ENCODE results near the gene EIF4G3. TPM values are rescaled to one million over a fixed set of nuclear protein-coding genes. Genes with fewer than 3 reads are reported as not detected.

The EIF4G3 gene
- total RNA-seq, 2 donors from 2014 or later = 33.4 to 38.5 TPM

DNA sequence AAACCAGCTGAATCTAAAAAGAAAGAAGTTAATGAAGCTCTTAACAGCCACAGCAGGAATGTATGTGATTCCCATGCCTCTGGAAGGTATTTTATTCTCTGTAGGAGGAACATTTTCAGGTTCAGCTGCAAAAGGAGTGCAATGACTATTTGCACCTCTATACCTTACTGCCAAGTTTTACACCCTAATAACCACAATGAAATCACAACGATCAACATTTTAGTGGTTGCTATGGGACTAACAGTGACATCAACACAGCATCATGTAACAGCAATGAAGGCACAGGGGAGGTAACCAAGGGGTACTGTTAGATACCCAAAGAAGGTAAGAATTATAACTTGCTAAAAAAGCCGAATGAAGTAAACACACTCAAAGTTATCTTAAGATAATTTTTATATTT is 273.3 kb downstream of the EIF4G3 start:
- DNase-seq (ENCODE audit: low spot score) = no peak
- Histone ChIP-seq H3K9me3 (no peaks in the 10 kb centered on the region), H3K36me3 (peaks cover 7% of the 10 kb centered on the region), H3K4me3 (no peak overlapping the region), H3K27ac (no peak overlapping the region), H3K4me1 (no peaks in the 10 kb centered on the region), H3K27me3 (no peaks in the 10 kb centered on the region)
- TF ChIP-seq, protein P1, sequence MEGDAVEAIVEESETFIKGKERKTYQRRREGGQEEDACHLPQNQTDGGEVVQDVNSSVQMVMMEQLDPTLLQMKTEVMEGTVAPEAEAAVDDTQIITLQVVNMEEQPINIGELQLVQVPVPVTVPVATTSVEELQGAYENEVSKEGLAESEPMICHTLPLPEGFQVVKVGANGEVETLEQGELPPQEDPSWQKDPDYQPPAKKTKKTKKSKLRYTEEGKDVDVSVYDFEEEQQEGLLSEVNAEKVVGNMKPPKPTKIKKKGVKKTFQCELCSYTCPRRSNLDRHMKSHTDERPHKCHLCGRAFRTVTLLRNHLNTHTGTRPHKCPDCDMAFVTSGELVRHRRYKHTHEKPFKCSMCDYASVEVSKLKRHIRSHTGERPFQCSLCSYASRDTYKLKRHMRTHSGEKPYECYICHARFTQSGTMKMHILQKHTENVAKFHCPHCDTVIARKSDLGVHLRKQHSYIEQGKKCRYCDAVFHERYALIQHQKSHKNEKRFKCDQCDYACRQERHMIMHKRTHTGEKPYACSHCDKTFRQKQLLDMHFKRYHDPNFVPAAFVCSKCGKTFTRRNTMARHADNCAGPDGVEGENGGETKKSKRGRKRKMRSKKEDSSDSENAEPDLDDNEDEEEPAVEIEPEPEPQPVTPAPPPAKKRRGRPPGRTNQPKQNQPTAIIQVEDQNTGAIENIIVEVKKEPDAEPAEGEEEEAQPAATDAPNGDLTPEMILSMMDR (IDR thresholded peaks at IDR 0.05) = no peak

DNA sequence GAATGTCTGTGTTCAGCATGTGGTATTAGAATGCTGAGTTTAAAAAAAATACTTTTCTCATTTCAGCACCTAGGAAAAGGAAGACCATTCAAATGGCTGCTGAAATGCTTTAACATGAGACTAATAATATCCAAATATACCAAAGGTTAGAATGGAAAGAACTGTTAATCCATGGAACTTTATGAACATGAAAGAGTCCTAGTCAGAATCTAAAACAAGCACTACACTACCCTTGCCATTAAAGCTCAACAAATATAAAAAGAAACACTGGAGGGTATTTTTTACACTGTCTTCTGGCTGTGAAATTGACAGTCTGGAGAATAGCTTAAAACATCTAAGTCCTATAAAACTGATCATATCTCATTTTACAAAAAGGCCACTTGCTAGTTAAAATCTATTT is 276.6 kb downstream of the EIF4G3 start:
- Histone ChIP-seq H3K9me3 (no peaks in the 10 kb centered on the region), H3K4me1 (no peaks in the 10 kb centered on the region), H3K27ac (no peak overlapping the region), H3K27me3 (no peaks in the 10 kb centered on the region), H3K4me3 (no peak overlapping the region), H3K36me3 (peaks cover 7% of the 10 kb centered on the region)
- TF ChIP-seq, protein P1 (IDR thresholded peaks at IDR 0.05) = no peak
- DNase-seq (ENCODE audit: low spot score) = no peak

DNA sequence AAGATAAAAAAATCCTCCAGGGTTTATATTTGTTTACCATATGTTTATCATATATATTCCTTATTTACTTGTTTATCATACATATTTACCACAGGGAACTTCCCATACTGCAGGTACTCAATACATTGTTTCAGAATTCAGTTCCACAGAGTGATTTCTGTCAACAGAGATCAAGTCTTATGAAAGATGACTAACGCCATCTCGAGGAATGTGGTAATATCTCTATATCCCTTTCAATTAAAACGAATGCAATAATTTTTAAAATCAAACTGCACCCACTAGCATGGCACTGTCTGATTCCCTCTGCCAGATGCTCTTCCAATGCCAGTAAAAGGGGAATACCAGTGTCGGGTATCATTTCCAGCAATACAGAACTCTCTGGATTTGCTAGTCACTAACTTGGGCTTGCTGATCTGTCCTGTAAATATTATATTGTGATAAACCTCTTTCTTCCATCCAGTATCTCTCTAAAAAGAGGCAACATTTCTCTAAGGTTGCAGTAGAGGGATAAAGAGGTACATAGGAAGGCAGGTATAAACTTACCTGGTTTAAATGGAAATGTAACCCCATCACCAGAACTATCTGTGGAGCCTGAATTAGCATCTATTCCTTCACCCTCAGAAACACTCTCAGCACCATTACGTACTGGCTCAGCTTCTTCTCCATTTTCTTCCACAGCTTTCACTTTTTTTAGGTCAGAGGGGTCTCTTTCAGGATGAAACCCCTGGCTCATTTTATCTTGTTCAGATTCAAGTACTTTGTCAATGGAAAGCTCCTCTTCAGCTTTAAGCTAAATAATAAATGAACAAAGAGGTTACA is 277.3 kb downstream of the EIF4G3 start:
- no peak overlapping the region for H3K4me3 ChIP-seq
- no peak overlapping the region for H3K27ac ChIP-seq

DNA sequence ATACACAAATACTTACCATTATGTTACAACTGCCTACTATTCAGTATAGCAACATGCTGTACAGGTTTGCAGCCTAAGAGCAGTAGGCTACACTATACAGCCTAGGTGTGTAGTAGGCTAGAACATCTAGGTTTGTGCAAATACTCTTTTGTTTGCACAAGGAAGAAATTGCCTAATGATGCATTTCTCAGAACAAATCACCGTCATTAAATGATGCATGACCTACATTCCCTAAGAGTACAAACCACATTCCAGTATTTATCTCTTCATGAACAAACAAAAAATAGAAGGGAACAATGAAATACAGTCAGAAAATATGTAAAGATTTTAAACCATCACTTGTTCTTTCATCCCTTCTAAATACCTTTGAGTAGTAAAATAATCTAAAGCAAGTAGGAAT is 279.9 kb downstream of the EIF4G3 start:
- TF ChIP-seq, protein P1 (IDR thresholded peaks at IDR 0.05) = no peak
- no peaks in the 10 kb centered on the region for H3K27me3 ChIP-seq
- no peak overlapping the region for H3K27ac ChIP-seq
- H3K36me3 ChIP-seq = peaks cover 24% of the 10 kb centered on the region
- H3K4me3 ChIP-seq = no peak overlapping the region
- no peaks in the 10 kb centered on the region for H3K4me1 ChIP-seq
- DNase-seq (ENCODE audit: low spot score) = no peak
- H3K9me3 ChIP-seq = no peaks in the 10 kb centered on the region

More for the DNA sequence above, 277.3 kb downstream of the EIF4G3 start:
- no peaks in the 10 kb centered on the region for H3K9me3 ChIP-seq
- H3K27me3 ChIP-seq = no peaks in the 10 kb centered on the region
- peaks cover 7% of the 10 kb centered on the region for H3K36me3 ChIP-seq
- no peak for DNase-seq (ENCODE audit: low spot score)
- TF ChIP-seq, protein P1 (IDR thresholded peaks at IDR 0.05) = no peak
- H3K4me1 ChIP-seq = no peaks in the 10 kb centered on the region

DNA sequence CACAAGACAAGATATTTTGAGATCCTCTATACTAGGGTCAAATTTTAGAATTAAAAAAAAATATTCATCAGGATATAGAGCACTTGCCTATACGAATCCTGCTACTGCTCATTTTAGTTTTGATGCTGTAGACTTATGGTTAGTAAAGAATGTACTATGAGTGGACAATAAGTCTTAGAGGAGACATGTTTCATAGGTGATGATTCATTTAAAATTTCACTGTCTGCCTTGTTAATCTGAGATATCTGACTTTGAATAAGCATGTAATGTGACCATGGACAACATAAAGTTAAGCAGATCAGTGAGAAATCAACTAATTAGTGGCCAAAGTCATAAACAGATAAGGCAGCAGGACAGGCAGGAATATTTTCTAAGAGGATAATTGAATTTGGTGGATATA is 282.8 kb downstream of the EIF4G3 start:
- no peaks in the 10 kb centered on the region for H3K9me3 ChIP-seq
- TF ChIP-seq, protein P1 (IDR thresholded peaks at IDR 0.05) = no peak
- peaks cover 17% of the 10 kb centered on the region for H3K36me3 ChIP-seq
- no peak overlapping the region for H3K27ac ChIP-seq
- no peaks in the 10 kb centered on the region for H3K27me3 ChIP-seq
- H3K4me1 ChIP-seq = no peaks in the 10 kb centered on the region
- H3K4me3 ChIP-seq = no peak overlapping the region
- DNase-seq (ENCODE audit: low spot score) = no peak

DNA sequence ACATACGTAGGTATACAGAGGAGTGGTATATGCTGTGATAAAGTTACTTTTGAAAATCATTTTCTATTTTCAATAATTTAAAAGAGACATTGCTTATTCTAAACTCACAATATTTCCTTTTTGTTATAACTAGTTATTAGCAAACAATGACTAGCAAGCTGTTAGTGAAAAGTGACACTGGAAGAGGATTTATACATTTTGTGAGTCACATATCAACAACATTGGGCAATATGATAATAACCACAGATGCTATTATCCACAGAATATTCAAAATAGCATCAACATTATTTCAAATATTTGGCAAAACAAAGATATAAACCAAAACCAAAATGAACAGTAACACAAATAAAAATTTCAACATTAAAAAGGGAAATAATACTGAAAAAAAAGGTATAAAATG is 285.6 kb downstream of the EIF4G3 start:
- no peak overlapping the region for H3K27ac ChIP-seq
- no peaks in the 10 kb centered on the region for H3K27me3 ChIP-seq
- H3K4me1 ChIP-seq = no peaks in the 10 kb centered on the region
- H3K4me3 ChIP-seq = no peak overlapping the region
- TF ChIP-seq, protein P1 (IDR thresholded peaks at IDR 0.05) = no peak
- peaks cover 17% of the 10 kb centered on the region for H3K36me3 ChIP-seq
- DNase-seq (ENCODE audit: low spot score) = no peak
- H3K9me3 ChIP-seq = no peaks in the 10 kb centered on the region

Data from right atrium auricular region (tissue), 2 donors.